NK-92 treated with Interleukin-12 subunit alpha and Interleukin-12 subunit beta, amount 100 ng/mL, for 24 hours (cell line): Measurements from ENCODE around the gene KDM4B.

ENCODE experiments used
- DNase-seq: peaks from one replicate; lab custom pipeline; 2025; lab: John Stamatoyannopoulos, UW

Gene KDM4B

GRCh38 chr19:5073153-5073844 lies 104.4 kb downstream of the KDM4B start:
- DNase-seq: no peak

GRCh38 chr19:5074407-5074806 lies 105.5 kb downstream of the KDM4B start:
- no peak for DNase-seq

- DNase-seq: peak; percentile 33
Observed at GRCh38 chr19:5074830-5075394, 106.0 kb downstream of the KDM4B start.

GRCh38 chr19:5075597-5075996 lies 106.7 kb downstream of the KDM4B start:
- peak; percentile 89 for DNase-seq

- DNase-seq: no peak
Observed at GRCh38 chr19:5076440-5077208, 107.7 kb downstream of the KDM4B start.

GRCh38 chr19:5077209-5077515 lies 108.2 kb downstream of the KDM4B start:
- no peak for DNase-seq

- DNase-seq: peak; percentile 60
Observed at GRCh38 chr19:5078182-5078581, 109.3 kb downstream of the KDM4B start.

GRCh38 chr19:5078666-5079065 lies 109.8 kb downstream of the KDM4B start:
- DNase-seq: no peak

- DNase-seq: no peak
Observed at GRCh38 chr19:5079071-5079774, 110.3 kb downstream of the KDM4B start.

GRCh38 chr19:5080030-5080654 lies 111.2 kb downstream of the KDM4B start:
- DNase-seq: no peak

- no peak for DNase-seq
Observed at GRCh38 chr19:5080809-5081208, 111.9 kb downstream of the KDM4B start.

GRCh38 chr19:5081443-5082161 lies 112.7 kb downstream of the KDM4B start:
- no peak for DNase-seq

- DNase-seq: no peak
Observed at GRCh38 chr19:5083547-5083965, 114.6 kb downstream of the KDM4B start.

GRCh38 chr19:5085566-5085965 lies 116.7 kb downstream of the KDM4B start:
- no peak for DNase-seq

- peak; percentile 69 for DNase-seq
Observed at GRCh38 chr19:5086230-5086629, 117.3 kb downstream of the KDM4B start.

- no peak for DNase-seq
Observed at GRCh38 chr19:5086725-5087439, 118.0 kb downstream of the KDM4B start.

GRCh38 chr19:5089283-5089682 lies 120.4 kb downstream of the KDM4B start:
- no peak for DNase-seq

GRCh38 chr19:5090465-5091017 lies 121.6 kb downstream of the KDM4B start:
- DNase-seq: no peak

- no peak for DNase-seq
Observed at GRCh38 chr19:5091018-5091683, 122.2 kb downstream of the KDM4B start.
